Measurements from ENCODE around the gene LPAR4. TPM values are rescaled to one million over a fixed set of nuclear protein-coding genes. Genes with fewer than 3 reads are reported as not detected.
"Not testable (repeated sequence)": the region's sequence is repeated elsewhere in the genome, so short reads cannot be mapped to it uniquely, and the experiment has no call there.

The LPAR4 gene
- total RNA-seq, 4 donors from 2014 or later, result not detected

DNA sequence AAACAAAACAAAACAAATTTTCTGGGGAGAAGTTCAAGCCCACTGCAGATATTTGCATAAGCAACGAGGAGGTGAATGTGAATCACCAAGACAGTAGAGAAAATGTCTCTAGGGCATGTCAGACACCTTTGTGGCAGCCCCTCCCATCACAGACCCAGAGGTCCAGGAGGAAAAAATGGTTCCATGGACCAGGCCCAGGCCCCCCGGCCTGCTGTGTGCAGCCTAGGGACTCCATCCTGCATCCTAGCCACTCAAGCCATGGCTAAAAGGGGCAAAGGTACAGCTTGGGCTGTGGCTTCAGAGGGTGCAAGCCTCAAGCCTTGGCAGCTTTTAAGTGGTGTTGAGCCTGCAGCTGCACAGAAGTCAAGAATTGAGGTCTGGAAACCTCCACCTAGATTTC lies 54.0 kb downstream of the LPAR4 start:
- H3K27me3 ChIP-seq, result no peaks in the 10 kb centered on the region

DNA sequence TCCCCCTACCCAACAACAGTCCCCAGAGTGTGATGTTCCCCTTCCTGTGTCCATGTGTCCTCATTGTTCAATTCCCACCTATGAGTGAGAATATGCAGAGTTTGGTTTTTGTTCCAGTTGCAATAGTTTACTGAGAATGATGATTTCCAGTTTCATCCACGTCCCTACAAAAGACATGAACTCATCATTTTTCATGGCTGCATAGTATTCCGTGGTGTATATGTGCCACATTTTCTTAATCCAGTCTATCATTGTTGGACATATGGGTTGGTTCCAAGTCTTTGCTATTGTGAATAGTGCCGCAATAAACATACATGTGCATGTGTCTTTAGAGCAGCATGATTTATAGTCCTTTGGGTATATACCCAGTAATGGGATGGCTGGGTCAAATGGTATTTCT lies 55.0 kb downstream of the LPAR4 start:
- not testable (repeated sequence) for H3K4me1 ChIP-seq, H3K36me3 ChIP-seq, H3K9me3 ChIP-seq, DNase-seq, H3K4me3 ChIP-seq, H3K27me3 ChIP-seq, H3K27ac ChIP-seq

More for the DNA sequence above, 54.0 kb downstream of the LPAR4 start:
- no peaks in the 10 kb centered on the region for H3K9me3 ChIP-seq
- H3K4me3 ChIP-seq, result no peak overlapping the region
- H3K4me1 ChIP-seq, result no peaks in the 10 kb centered on the region
- TF ChIP-seq, protein P1, sequence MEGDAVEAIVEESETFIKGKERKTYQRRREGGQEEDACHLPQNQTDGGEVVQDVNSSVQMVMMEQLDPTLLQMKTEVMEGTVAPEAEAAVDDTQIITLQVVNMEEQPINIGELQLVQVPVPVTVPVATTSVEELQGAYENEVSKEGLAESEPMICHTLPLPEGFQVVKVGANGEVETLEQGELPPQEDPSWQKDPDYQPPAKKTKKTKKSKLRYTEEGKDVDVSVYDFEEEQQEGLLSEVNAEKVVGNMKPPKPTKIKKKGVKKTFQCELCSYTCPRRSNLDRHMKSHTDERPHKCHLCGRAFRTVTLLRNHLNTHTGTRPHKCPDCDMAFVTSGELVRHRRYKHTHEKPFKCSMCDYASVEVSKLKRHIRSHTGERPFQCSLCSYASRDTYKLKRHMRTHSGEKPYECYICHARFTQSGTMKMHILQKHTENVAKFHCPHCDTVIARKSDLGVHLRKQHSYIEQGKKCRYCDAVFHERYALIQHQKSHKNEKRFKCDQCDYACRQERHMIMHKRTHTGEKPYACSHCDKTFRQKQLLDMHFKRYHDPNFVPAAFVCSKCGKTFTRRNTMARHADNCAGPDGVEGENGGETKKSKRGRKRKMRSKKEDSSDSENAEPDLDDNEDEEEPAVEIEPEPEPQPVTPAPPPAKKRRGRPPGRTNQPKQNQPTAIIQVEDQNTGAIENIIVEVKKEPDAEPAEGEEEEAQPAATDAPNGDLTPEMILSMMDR (IDR thresholded peaks at IDR 0.05), result no peak
- no peak for TF ChIP-seq POLR2A (IDR thresholded peaks at IDR 0.05)
- no peak overlapping the region for H3K27ac ChIP-seq
- no peaks in the 10 kb centered on the region for H3K36me3 ChIP-seq
- DNase-seq, result no peak

Other genes starting within 250 kb of the LPAR4 start
- under 1 TPM in 1 of 4 donors, not detected in 3; 0.94 TPM for gene RTL3, start 88.4 kb upstream of the LPAR4 start, total RNA-seq
- 10 to 100 TPM in 1 of 4 donors, 1 to 10 TPM in 1, under 1 TPM in 1, not detected in 1; 0.80 to 10.7 (median 1.2) TPM for gene P2RY10, start 197.7 kb downstream of the LPAR4 start, total RNA-seq

All from Peyer's patch (tissue), 4 donors.